Left hindlimb (tissue), 1 donor: ENCODE results near the gene DIAPH2.

Experiments used
- DNase-seq: peaks from one replicate; pipeline ENCODE4 v3.0.0-alpha.2; 2018

DIAPH2 gene

DNA sequence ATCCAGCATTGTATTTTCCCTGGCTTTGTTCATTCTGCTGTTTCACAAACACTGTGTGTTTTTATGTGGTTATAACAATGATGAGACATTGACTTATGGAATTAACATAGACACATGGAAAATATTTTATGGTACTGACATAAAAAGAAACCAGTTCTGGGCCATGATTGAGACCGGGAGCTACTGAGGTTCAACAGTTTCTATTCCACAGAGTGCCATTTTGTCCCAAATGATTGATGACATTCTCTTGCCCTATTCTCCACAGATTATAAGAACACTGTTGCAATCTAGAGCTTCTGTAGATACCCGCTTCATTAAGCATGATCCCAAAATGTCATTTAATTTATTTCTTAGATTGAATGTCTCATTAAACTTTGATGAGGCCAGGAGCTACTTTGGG, 525.9 kb downstream of the DIAPH2 start:
- no peak for DNase-seq

DNA sequence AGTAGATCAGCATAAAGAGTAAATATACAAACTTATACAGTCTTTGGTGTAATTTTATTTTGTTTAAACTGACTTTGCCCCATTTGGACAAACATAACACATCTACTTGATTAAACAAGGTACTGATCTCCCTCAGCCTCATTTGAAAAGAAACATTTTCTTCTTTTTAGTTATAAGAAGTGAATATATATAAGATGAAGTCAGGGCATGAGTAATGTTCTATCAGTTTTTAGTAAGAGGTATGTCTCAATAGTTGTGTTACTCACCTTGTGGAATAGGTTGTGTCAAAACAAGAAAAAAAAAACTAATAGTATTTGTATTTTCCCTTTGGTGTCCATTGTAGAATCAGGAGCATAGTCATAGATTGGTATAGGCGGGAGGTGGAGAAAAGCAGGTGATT, 526.4 kb downstream of the DIAPH2 start:
- DNase-seq: no peak

DNA sequence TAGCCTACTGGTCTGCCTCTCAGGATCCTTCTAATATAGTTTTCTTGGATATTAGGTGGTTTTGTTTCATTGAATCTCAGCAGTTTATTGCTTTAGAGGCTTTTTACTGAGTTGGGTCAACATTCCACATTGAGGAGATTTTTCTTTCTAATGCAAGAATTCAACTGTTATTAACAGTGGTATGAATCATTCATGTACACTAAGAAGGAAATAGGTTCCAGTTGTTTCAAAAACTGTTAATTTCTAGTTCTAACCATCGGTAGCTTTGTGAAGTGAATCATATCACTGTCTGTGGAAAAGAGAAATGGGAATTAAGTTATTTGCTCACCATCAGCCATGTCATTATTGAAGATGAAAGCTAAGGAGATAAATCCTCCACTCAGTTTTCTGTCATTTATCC, 530.5 kb downstream of the DIAPH2 start:
- DNase-seq: no peak

DNA sequence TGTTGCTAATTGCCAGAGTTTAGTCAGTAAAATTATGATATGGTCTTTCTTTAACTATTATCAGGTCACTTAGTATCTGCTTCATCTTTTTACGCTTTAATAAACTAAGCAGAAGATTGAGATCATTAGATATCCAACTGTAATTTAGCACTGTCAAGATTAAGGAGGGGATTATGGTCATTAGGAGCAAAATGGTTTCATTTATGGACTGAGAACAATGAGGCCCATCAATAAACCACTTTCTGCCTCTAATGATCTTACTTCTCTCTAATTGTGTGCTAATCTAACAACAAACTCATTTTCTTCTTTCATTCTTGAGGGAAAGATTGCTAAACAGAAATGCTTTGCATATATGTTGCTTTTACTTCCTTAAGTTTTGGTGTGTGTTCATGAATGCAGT, 539.5 kb downstream of the DIAPH2 start:
- DNase-seq: no peak

DNA sequence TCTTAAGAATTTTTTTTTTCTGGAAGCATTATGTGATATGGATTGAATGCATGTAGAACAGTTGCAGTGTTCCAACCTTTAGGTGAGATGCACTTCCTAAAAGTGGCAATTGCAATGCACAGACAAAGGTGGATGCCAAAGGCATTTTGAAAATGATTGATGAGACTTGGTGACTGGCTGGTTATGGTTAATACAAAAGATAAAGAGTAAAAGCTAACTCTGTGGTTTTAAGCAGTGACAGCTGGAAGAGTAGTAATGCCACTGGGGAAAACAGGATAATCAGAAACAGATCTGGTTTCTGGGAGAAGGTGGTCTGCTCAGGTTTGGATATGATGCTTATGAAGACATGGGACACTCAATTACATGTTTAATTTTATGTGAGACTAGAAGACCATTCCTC, 544.7 kb downstream of the DIAPH2 start:
- no peak for DNase-seq

DNA sequence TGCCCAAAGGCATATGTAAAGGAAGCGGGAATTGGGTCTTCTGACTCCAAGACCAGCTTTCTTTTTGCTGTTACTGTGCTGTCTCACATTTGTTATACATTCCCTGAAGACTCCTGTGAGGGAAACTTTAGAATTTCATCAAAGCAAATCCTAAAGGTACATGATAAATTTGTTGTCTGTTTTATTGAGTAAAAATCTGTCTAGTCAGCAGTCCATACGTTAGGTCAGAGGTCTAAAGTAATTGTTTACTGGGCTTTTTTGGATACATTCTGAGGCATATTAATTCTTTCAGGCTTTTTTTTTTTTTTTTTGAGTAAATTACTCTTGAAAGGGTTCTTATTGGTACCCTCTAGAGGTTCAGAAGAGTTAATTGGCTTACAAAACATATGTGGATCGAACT, 546.3 kb downstream of the DIAPH2 start:
- no peak for DNase-seq

- no peak for DNase-seq
Observed at GRCh38 chrX:97234471-97235081, 549.9 kb downstream of the DIAPH2 start.

GRCh38 chrX:97238632-97239031, 554.0 kb downstream of the DIAPH2 start:
- no peak for DNase-seq

- DNase-seq: no peak
Observed at GRCh38 chrX:97252111-97252510, 567.5 kb downstream of the DIAPH2 start.

GRCh38 chrX:97260679-97261078, 576.0 kb downstream of the DIAPH2 start:
- no peak for DNase-seq

DNA sequence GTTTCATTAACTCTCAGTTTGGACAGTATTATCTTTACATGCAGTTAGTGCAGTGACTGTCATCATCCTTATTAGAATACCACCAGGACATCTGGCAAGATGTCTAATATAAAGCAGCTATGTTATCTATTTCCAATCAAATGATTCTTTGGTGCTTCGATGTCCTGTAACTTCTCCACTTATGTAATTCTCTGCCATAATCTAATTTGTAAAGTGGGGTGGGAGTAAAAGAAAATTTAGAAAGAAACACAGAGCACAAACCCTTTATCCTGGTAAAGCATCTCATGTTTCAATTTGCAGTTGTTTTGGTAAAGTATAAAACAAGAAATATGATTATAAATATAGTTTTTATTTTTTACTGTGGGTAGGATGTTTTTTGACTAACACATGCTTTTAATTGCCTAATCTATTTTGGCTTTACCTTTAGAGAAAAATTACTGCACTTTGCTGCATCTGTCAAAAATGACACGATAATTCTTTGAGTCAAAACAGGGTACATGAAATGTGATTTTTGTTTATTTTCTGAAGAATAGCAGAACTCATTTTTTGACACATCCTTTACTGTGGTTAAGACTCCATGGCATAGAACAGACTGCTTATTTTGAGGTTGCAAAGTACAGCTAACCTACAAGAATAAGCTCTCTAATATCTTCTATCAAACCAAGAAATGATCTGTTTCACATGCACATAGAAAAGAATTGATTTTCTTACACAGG, 581.9 kb downstream of the DIAPH2 start:
- DNase-seq: no peak

DNA sequence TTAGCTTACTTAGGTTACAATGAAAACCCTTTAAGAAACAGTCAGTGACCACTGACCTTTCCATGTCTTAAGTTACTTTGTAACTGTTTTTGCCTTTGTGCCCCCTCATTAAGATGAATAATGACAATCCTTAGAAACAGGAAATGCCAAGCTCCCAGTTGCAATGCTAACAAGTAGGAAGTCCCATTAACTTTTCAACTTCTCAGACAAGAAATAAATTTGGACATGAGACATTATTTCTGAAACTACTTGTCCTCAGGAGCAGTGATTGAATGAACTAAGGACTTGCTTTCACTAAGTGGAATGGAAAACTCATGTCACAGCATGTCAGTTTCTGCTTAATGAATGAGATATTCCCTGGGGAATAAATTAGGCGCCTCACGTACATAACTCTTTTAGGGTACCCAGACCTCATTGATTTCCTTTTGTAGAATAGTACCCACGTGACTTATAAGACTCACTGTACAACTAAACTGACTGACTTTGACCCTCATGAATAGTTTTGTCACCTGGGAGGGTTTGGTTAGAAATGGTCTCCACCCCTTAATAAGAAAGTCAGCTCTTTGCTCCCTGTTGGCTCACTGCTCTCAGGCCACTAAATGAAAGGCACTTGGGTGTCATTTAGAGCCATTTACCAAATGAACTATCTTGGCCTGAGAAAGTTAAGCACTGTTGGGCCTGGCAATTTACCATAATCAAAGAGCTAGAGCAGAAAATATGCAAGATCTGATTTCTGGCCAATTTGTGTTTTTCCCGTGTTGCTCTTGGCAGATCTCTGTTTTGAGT, 582.9 kb downstream of the DIAPH2 start:
- DNase-seq: no peak

GRCh38 chrX:97268182-97268680, 583.6 kb downstream of the DIAPH2 start:
- DNase-seq: no peak

- DNase-seq: no peak
Observed at GRCh38 chrX:97284531-97284930, 599.9 kb downstream of the DIAPH2 start.

- no peak for DNase-seq
Observed at GRCh38 chrX:97290199-97290598, 605.6 kb downstream of the DIAPH2 start.

- no peak for DNase-seq
Observed at GRCh38 chrX:97294041-97294440, 609.4 kb downstream of the DIAPH2 start.

GRCh38 chrX:97295954-97296353, 611.3 kb downstream of the DIAPH2 start:
- DNase-seq: no peak

DNA sequence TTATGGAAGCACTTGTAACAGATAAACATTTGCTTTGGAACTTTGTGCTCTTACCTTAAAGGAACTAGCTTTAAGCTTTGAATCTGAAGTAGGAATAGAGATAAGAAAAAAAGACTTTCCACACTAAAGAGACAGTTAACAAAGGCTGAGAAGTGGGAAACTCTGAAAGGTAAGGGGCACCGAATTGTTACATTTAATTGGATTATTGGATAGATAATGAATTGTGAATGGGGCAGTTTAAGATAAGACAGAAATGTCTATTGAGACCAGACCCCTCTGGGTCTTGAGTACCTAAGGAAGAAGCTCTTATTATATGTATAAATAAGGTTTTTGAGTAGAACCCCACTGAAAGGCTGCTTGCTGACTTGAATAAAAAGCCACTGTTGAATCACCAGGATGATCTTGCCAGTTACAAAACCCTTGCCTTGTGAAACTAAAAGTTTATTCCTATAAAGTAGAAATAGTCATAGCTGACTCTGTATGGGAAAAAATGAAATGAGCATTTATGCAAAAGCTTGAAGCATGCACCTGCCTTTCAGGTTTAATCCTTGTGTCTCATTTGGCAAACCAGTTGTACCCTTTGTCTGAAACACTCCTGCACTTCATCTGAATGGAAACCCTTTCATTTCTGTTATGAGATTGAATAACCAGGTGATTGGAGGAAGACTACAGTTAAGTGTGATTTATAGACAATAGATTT, 622.3 kb downstream of the DIAPH2 start:
- DNase-seq: no peak

GRCh38 chrX:97308171-97308570, 623.5 kb downstream of the DIAPH2 start:
- no peak for DNase-seq

DNA sequence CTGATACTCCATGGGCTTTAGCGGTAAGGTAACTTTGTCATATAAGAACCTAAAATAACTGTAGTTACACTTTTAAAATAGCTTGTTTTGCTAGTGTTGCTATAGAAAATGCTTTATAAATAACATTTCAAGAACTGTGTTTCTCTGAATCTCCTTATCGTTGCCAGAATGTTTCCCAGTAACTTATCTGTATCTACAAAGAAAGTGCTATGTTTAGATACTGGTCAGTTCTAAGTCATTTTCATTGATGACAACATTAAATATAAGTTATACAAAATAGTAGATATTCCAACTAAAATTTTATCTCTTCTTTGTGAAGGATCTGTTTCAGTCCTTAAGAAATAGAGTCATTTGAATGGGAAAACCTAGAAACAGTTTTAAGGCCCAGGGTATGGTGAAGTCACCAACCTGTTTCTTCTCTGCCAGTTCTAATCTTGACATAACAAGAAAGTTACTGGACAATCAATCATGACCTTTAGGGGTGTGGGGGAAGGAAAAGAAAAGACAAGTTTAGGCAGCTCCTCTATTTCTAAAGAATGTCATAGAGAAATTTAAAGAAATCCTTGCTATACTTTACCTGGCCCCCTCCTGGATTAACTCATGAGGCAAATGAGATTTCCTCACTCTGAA, 625.0 kb downstream of the DIAPH2 start:
- no peak for DNase-seq

DNA sequence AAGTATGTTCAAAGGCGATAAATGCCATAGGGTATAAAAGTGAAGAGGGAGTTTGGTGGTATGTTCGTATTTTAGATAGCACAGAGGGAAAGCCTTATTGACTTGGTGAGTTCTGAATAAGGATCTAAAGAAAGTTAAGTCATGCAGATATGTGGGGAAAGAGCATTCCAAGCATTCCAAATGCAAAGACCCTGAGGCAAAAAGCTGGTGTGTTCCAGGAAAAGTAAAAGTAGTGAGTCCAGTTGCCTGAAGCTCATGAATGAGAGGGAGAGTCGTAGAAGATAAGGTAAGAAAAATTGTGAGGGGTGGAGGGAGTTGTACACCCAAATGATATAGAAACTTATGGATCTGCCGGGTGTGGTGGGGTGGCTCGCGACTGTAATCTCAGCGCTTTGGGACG, 625.7 kb downstream of the DIAPH2 start:
- DNase-seq: no peak

- no peak for DNase-seq
Observed at GRCh38 chrX:97311066-97311778, 626.6 kb downstream of the DIAPH2 start.
